K562 (cell line): ENCODE results near the gene TTC9C. TPM values are rescaled to one million over a fixed set of nuclear protein-coding genes. Genes with fewer than 3 reads are reported as not detected.
A peak's percentile ranks its signal among the peaks of the same experiment; 100 is the strongest.

ENCODE experiments used
- ARHGAP35 ChIP-seq: fragments of 450-650 bp; IDR thresholded peaks from 2 replicates; pipeline ENCODE4 v1.6.1; 2018; ENCODE audit not compliant: partially characterized antibody
- CREB1 ChIP-seq, 2 experiments: sonication (generic) in 1 of 2; formaldehyde crosslinking in 1 of 2; IDR thresholded peaks; 2 replicates each; pipeline versions ENCODE4 v1.6.1 to v1.8.0; 2012 to 2022; ENCODE audit warnings: inconsistent platforms in 1 of 2, mild to moderate bottlenecking in 1 of 2, missing genetic modification reagents in 1 of 2, moderate library complexity in 1 of 2
- CTBP1 ChIP-seq: fragments of 450-650 bp; IDR thresholded peaks from 2 replicates; pipeline ENCODE4 v1.6.1; 2016; ENCODE audit warnings: borderline replicate concordance
- GTF2F1 ChIP-seq: IDR thresholded peaks from 2 replicates; pipeline ENCODE4 v1.6.1; 2011; ENCODE audit warnings: low read depth, low read length, improper control_type of control experiment
- KAT8 ChIP-seq: fragments of 450-650 bp; IDR thresholded peaks from 2 replicates; pipeline ENCODE4 v1.6.1; 2016; ENCODE audit warnings: low read depth, mild to moderate bottlenecking
- KDM4B ChIP-seq, 2 experiments: fragments of 450-650 bp in 1 of 2; sonication (generic) in 1 of 2; IDR thresholded peaks; 2 replicates each; pipeline ENCODE4 v1.6.1; 2016 to 2017; ENCODE audit warnings: borderline replicate concordance in 2 of 2, antibody characterized with exemption in 1 of 2, low read depth in 1 of 2, mild to moderate bottlenecking in 1 of 2
- MTA3 ChIP-seq: fragments of 450-650 bp; formaldehyde crosslinking; IDR thresholded peaks from 2 replicates; pipeline ENCODE4 v1.6.1; 2017; ENCODE audit warnings: mild to moderate bottlenecking, borderline replicate concordance
- NFXL1 ChIP-seq: fragments of 450-650 bp; formaldehyde crosslinking; IDR thresholded peaks from 2 replicates; pipeline ENCODE4 v1.4.0; 2021; ENCODE audit warnings: mild to moderate bottlenecking
- NKRF ChIP-seq: fragments of 450-650 bp; IDR thresholded peaks from 2 replicates; pipeline ENCODE4 v1.6.1; 2016; ENCODE audit warnings: borderline replicate concordance
- PHF8 ChIP-seq: fragments of 200-600 bp; sonication (generic); IDR thresholded peaks from 2 replicates; pipeline ENCODE4 v1.6.1; 2012; ENCODE audit warnings: mixed run types, mild to moderate bottlenecking, inconsistent platforms, low read length, moderate library complexity, borderline replicate concordance
- RERE ChIP-seq: sonication (generic); formaldehyde crosslinking; IDR thresholded peaks from 2 replicates; pipeline ENCODE4 v1.8.0; 2023; ENCODE audit warnings: missing genetic modification reagents, mild to moderate bottlenecking, borderline replicate concordance
- SMARCA5 ChIP-seq: fragments of 450-650 bp; IDR thresholded peaks from 2 replicates; pipeline ENCODE4 v1.6.1; 2016
- ZBTB43 ChIP-seq: sonication (generic); formaldehyde crosslinking; IDR thresholded peaks from 2 replicates; pipeline ENCODE4 v1.8.0; 2023; ENCODE audit warnings: mild to moderate bottlenecking, missing genetic modification reagents
- ZNF431 ChIP-seq: sonication (generic); formaldehyde crosslinking; IDR thresholded peaks from 2 replicates; pipeline ENCODE4 v1.8.0; 2022; ENCODE audit warnings: mild to moderate bottlenecking, missing genetic modification reagents
- ZNF75A ChIP-seq: fragments of 450-650 bp; formaldehyde crosslinking; IDR thresholded peaks from 2 replicates; pipeline ENCODE4 v1.4.0; 2020; ENCODE audit warnings: mild to moderate bottlenecking
- polyA plus RNA-seq, 8 experiments: library from polyadenylated mRNA; depleted of rRNA in 4 of 8; stranded (reverse) in 5 of 8; unstranded in 3 of 8; fragments of >200 nt; fragmentation: Nextera tagmentation in 2 of 8; fragmentation: Illumina TruSeq in 1 of 8; extraction: Ambion mirVana in 2 of 8; extraction: Trizol in 1 of 8; gene quantifications; 2 replicates each; pipeline versions ENCODE4 v1.2.1 to v1.2.3, GENCODE V29; 2011 to 2014; ENCODE audit warnings: inconsistent platforms in 1 of 8, missing spikeins in 1 of 8
- total RNA-seq, 7 experiments: library from RNA; depleted of rRNA in 6 of 7; stranded (reverse); fragments of >200 nt in 6 of 7; fragmentation: Illumina TruSeq in 2 of 7; extraction: Trizol in 2 of 7; gene quantifications; 2 replicates each; pipeline versions ENCODE4 v1.2.1 to v1.2.3, GENCODE V29; 2011 to 2021; ENCODE audit warnings: low replicate concordance in 1 of 7

Gene TTC9C
- total and polyA plus RNA-seq, 9 of the 15 experiments (the other 6 are each of a cell fraction or from before 2014, with no cell fraction given) = 32.8 to 59.0 (median 37.1) TPM

GRCh38 chr11:62705880-62706849 is 22.1 kb upstream of the TTC9C start (continued):
- TF ChIP-seq RERE (CRISPR knock-in tag) (no peak), NKRF (peak; percentile 85), CREB1 (IDR thresholded peaks at IDR 0.05) (peak; percentile 22; the same call in 1 of the 2 replicates), CREB1 (CRISPR knock-in tag; IDR thresholded peaks at IDR 0.05) (no peak), ZBTB43 (CRISPR knock-in tag) (no peak), ZNF431 (no peak), PHF8 (peak; percentile 73; the same call in 1 of the 2 replicates), KDM4B (IDR thresholded peaks at IDR 0.05; ENCODE audit: borderline replicate concordance in 2 of 2, low read depth in 1 of 2) (no peak; a peak in 1 of 4 replicates), CTBP1 (peak; percentile 64), ZNF75A (CRISPR knock-in tag) (no peak), NFXL1 (CRISPR knock-in tag) (no peak), GTF2F1 (no peak), KAT8 (no peak), MTA3 (peak; percentile 81), SMARCA5 (no peak), ARHGAP35 (no peak)
